ENCODE measurements around the gene PAGE1. TPM values are rescaled to one million over a fixed set of nuclear protein-coding genes. Genes with fewer than 3 reads are reported as not detected.

Gene PAGE1, protein sequence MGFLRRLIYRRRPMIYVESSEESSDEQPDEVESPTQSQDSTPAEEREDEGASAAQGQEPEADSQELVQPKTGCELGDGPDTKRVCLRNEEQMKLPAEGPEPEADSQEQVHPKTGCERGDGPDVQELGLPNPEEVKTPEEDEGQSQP
- not detected in 2 replicates for total RNA-seq

DNA sequence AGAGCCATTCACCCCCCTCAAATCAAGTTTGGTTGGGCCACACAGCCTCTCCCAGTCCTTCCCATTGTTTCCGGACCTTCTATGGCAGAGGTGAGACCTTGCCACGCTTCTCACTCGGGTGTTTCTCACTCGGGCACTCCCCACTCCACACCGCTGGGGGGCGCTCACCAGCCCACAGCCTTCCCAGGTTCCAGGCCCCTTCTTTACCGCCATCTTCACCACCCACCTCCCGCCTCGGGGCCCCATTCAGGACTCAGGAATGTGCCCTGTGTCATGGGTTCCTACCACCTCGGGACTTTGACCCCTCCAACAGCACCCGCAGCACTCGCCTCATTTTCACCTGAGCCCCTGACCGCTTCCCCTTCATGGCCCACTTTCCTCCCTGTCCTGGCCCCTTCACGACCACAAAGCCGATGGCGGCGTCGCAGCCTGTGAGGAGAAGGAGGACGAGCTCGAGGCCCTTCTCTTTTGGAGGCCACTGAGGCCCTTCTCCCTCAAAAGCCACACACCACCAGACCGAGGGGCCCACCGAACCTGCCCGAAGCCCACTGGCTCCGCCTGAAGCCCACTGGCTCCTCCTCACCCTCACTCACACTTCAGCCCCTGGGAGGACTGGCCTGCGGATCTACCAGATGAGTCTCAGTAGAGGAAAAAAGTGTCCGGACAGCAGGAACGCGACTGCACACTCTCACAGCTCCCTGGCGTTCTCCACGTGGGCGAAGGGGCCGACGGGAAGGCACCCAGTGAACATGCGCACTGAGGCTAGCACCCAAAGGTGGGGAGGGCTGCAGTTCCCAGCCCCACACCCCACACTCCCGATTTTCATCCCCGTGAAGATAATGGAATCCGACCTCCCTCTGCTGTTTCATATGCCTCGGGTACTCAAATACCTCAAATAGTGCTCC, at the start of gene PAGE1:
TSS of gene PAGE1 (minus strand) at position 709 of the 905 bp plus-strand sequence. CDS start 1,214 bp downstream, outside the sequence.

Other genes with a start within 250 kb of the PAGE1 start
- not detected in 2 replicates for gene GAGE12C, start 163.8 kb downstream of the PAGE1 start, total RNA-seq
- gene GAGE12D, start 154.3 kb downstream of the PAGE1 start, total RNA-seq, result not detected in 2 replicates
- gene GAGE12E, start 144.7 kb downstream of the PAGE1 start, total RNA-seq, result not detected in 2 replicates
- gene GAGE12F, start 135.1 kb downstream of the PAGE1 start, total RNA-seq, result not detected in 2 replicates
- gene GAGE12G, start 125.6 kb downstream of the PAGE1 start, total RNA-seq, result not detected in 2 replicates
- gene GAGE12H, start 116.0 kb downstream of the PAGE1 start, total RNA-seq, result not detected in 2 replicates
- gene GAGE2A, start 106.5 kb downstream of the PAGE1 start, total RNA-seq, result not detected in 2 replicates
- gene GAGE1, start 97.0 kb downstream of the PAGE1 start, total RNA-seq, result not detected in 2 replicates
- gene PAGE4, start 133.3 kb upstream of the PAGE1 start, total RNA-seq, result not detected in 2 replicates
- 2.6 and 3.7 TPM in 2 replicates for gene USP27X, start 183.5 kb upstream of the PAGE1 start, total RNA-seq
- gene CLCN5, start 226.6 kb upstream of the PAGE1 start, total RNA-seq, result 1.5 and 4.4 TPM in 2 replicates

Measured in epithelial cell of alveolus of lung (primary cell).